Panc1 (cell line): Measurements from ENCODE around the gene GRK2. TPM values are rescaled to one million over a fixed set of nuclear protein-coding genes. Genes with fewer than 3 reads are reported as not detected.
A peak's percentile ranks its signal among the peaks of the same experiment; 100 is the strongest.

Experiments
- ATAC-seq: fragments of 200-7000 bp; cut with Tn5 transposase; 2 replicates; pipeline ENCODE4 v1.9.1; 2020; ENCODE audit warnings: mild to moderate bottlenecking, moderate library complexity
- BruUV-seq: library from RNA; stranded (reverse); fragments of 400-500 nt; replicated peaks from 2 replicates; lab custom pipeline; 2021; lab: Mats Ljungman, UMichigan
- CTCF ChIA-PET: fragments of 300-600 bp; sonication (Branson Sonifier 250); formaldehyde crosslinking; loops from one replicate; lab custom pipeline; 2022; ENCODE audit warnings: antibody characterized with exemption; lab: Charles Lee
- POLR2A ChIA-PET: fragments of 300-600 bp; sonication (Branson Sonifier 250); formaldehyde crosslinking; loops from one replicate; lab custom pipeline; 2022; ENCODE audit warnings: antibody characterized with exemption; lab: Charles Lee
- DNase-seq: peaks from one replicate; pipeline ENCODE4 v3.0.0-alpha.2; 2010; ENCODE audit warnings: low read depth, low spot score
- H3K27ac ChIP-seq: 2 replicates; pipeline ENCODE4 v1.5.1; 2011; ENCODE audit warnings: mild to moderate bottlenecking, low read length, inconsistent platforms
- H3K27me3 ChIP-seq: fragments of 200-500 bp; sonication (Bioruptor generic); 2 replicates; pipeline ENCODE4 v1.6.0; 2014; ENCODE audit warnings: low read length, inconsistent platforms; ENCODE audit not compliant: control insufficient read depth, insufficient read depth
- H3K36me3 ChIP-seq: fragments of 200-500 bp; sonication (Bioruptor generic); 2 replicates; pipeline ENCODE4 v1.5.1; 2014; ENCODE audit warnings: inconsistent platforms, mild to moderate bottlenecking, low read length, moderate library complexity; ENCODE audit not compliant: control insufficient read depth, insufficient read depth
- H3K4me1 ChIP-seq: 2 replicates; pipeline ENCODE4 v1.5.1; 2011; ENCODE audit warnings: inconsistent platforms, mild to moderate bottlenecking, low read length, moderate library complexity; ENCODE audit not compliant: control insufficient read depth, insufficient read depth
- H3K4me3 ChIP-seq, 2 experiments: 2 replicates each; pipeline ENCODE4 v1.5.1; 2011 to 2012; ENCODE audit warnings: low read depth in 2 of 2, low read length in 2 of 2, mild to moderate bottlenecking in 2 of 2, inconsistent platforms in 1 of 2, moderate library complexity in 1 of 2
- H3K9me3 ChIP-seq: fragments of 200-500 bp; sonication (Bioruptor generic); 2 replicates; pipeline ENCODE4 v1.5.1; 2014; ENCODE audit warnings: low read depth, mild to moderate bottlenecking, inconsistent platforms, low read length, moderate library complexity; ENCODE audit not compliant: control insufficient read depth, insufficient read depth
- POLR2AphosphoS5 ChIP-seq: IDR thresholded peaks from 2 replicates; pipeline ENCODE4 v1.6.1; 2012; ENCODE audit warnings: mild to moderate bottlenecking, low read depth, low read length, moderate library complexity
- REST ChIP-seq, 2 experiments: IDR thresholded peaks; 2 replicates each; pipeline ENCODE4 v1.6.1; 2011 to 2012; ENCODE audit warnings: low read depth in 2 of 2, control low read depth in 1 of 2, low read length in 1 of 2, mild to moderate bottlenecking in 1 of 2, moderate library complexity in 1 of 2; ENCODE audit not compliant: insufficient read depth in 1 of 2
- SIN3A ChIP-seq: IDR thresholded peaks from 2 replicates; pipeline ENCODE4 v1.6.1; 2012; ENCODE audit warnings: low read depth, mild to moderate bottlenecking, low read length, moderate library complexity, borderline replicate concordance; ENCODE audit not compliant: insufficient read depth
- TCF7L2 ChIP-seq: IDR thresholded peaks from 2 replicates; pipeline ENCODE4 v1.6.1; 2011; ENCODE audit warnings: mild to moderate bottlenecking, low read depth, low read length, inconsistent platforms
- in situ Hi-C: cut with HindIII; loops from 2 replicates; pipeline ENCODE4 v1.10.0; 2016; ENCODE audit warnings: low sequenced_read_pairs, low pct_unique_long_range_greater_than_20kb
- intact Hi-C: fragments of 100-400 bp; cut with micrococcal nuclease; formaldehyde crosslinking; loops from one replicate; pipeline ENCODE4 v1.10.0; 2022; ENCODE audit not compliant: unreplicated experiment
- total RNA-seq: library from RNA; stranded (reverse); gene quantifications from one replicate; pipeline ENCODE4 v1.2.1, GENCODE V29; 2021; ENCODE audit not compliant: unreplicated experiment
- TF ChIP-seq, protein P1 (sequence below): fragments of 450-650 bp; IDR thresholded peaks from 2 replicates; pipeline ENCODE4 v1.5.1; 2017; ENCODE audit warnings: mild to moderate bottlenecking

Gene GRK2
- total RNA-seq, 1 experiment from 2014 or later = 103 TPM

- POLR2A ChIA-PET = interaction anchor here (0.6 kb wide), 1 partner anchor 52 kb away, joined by 4 read pairs; no protein-coding TSS in a partner anchor
- in situ Hi-C loops = no loop called here
- DNase-seq (no peak), ATAC-seq (no peak)
- H3K4me1 ChIP-seq = peaks cover 16% of the 10 kb centered on the region
- 0 out of 2 replicates have a peak overlapping the region, but pooled peaks have one; percentile 12 for H3K27ac ChIP-seq
- TF ChIP-seq POLR2AphosphoS5 (no peak), TCF7L2 (no peak), REST (IDR thresholded peaks at IDR 0.05; ENCODE audit: insufficient read depth in 1 of 2, low read depth in 2 of 2, low read length in 1 of 2) (no peak), SIN3A (no peak)
- TF ChIP-seq, protein P1, sequence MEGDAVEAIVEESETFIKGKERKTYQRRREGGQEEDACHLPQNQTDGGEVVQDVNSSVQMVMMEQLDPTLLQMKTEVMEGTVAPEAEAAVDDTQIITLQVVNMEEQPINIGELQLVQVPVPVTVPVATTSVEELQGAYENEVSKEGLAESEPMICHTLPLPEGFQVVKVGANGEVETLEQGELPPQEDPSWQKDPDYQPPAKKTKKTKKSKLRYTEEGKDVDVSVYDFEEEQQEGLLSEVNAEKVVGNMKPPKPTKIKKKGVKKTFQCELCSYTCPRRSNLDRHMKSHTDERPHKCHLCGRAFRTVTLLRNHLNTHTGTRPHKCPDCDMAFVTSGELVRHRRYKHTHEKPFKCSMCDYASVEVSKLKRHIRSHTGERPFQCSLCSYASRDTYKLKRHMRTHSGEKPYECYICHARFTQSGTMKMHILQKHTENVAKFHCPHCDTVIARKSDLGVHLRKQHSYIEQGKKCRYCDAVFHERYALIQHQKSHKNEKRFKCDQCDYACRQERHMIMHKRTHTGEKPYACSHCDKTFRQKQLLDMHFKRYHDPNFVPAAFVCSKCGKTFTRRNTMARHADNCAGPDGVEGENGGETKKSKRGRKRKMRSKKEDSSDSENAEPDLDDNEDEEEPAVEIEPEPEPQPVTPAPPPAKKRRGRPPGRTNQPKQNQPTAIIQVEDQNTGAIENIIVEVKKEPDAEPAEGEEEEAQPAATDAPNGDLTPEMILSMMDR = no peak
- H3K4me3 ChIP-seq = peak overlapping the region in 1 of 2 experiments; percentile 57; a peak in 2 of 4 replicates
- intact Hi-C loops = loop anchor here (10.0 kb wide), 1 partner anchor 123 kb away; no protein-coding TSS in a partner anchor
- H3K36me3 ChIP-seq = no peaks in the 10 kb centered on the region; the same call in 1 of the 2 replicates
- no peaks in the 10 kb centered on the region for H3K9me3 ChIP-seq
- CTCF ChIA-PET = interaction anchor here (0.5 to 3.6 kb wide), 12 partner anchors 21 to 328 kb away, joined by 3 to 21 read pairs (median 4); no protein-coding TSS in a partner anchor
- no peaks in the 10 kb centered on the region for H3K27me3 ChIP-seq
- BruUV-seq = no TSS peak
These were observed 4.2 kb upstream of the GRK2 start for GRCh38 chr11:67261946-67262681.

GRCh38 chr11:67262731-67263675 lies 3.3 kb upstream of the GRK2 start:
- no peak for DNase-seq
- CTCF ChIA-PET = interaction anchor here (0.5 to 3.6 kb wide), 6 partner anchors 20 to 188 kb away, joined by 3 to 21 read pairs (median 4); no protein-coding TSS in a partner anchor
- H3K27ac ChIP-seq = peak overlapping the region; percentile 67
- no peaks in the 10 kb centered on the region for H3K27me3 ChIP-seq
- peak; percentile 74 for ATAC-seq
- no peaks in the 10 kb centered on the region; the same call in 1 of the 2 replicates for H3K36me3 ChIP-seq
- H3K9me3 ChIP-seq = no peaks in the 10 kb centered on the region
- H3K4me1 ChIP-seq = peaks cover 20% of the 10 kb centered on the region
- BruUV-seq = no TSS peak
- POLR2A ChIA-PET = interaction anchor here (0.6 kb wide), 1 partner anchor 51 kb away, joined by 4 read pairs; no protein-coding TSS in a partner anchor
- no peak for TF ChIP-seq POLR2AphosphoS5
- no peak for TF ChIP-seq REST (IDR thresholded peaks at IDR 0.05; ENCODE audit: insufficient read depth in 1 of 2, low read depth in 2 of 2, low read length in 1 of 2)
- TF ChIP-seq, protein P1 = peak; percentile 97
- intact Hi-C loops = loop anchor here (10.0 kb wide), 1 partner anchor 122 kb away; no protein-coding TSS in a partner anchor
- H3K4me3 ChIP-seq = no peak overlapping the region
- in situ Hi-C loops = no loop called here
